Midbrain (tissue), 1 donor: Measurements from ENCODE around the gene STOM.
A peak's percentile ranks its signal among the peaks of the same experiment; 100 is the strongest.

ENCODE experiments used
- DNase-seq: peaks from one replicate; lab custom pipeline; 2025; lab: John Stamatoyannopoulos, UW

Gene STOM

DNA sequence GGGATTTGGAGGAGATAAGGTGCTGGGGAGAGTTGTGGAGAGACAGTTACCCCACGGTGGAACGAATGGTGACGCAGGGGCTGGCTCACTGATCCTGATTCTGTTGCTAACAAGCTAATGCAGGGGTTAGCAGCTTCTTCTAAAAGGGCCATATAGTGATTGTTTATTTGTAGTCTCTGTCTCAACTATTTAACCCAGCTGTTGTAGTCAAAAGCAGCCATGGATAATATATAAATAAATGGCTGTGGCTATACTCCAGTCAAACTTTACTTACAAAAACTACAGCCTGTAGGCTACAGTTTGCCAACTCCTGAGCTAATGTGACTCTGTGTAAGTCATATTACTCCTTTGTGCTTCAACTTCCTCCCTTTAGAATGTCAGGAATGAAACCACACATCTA lies 21.8 kb downstream of the STOM start:
- no peak for DNase-seq

DNA sequence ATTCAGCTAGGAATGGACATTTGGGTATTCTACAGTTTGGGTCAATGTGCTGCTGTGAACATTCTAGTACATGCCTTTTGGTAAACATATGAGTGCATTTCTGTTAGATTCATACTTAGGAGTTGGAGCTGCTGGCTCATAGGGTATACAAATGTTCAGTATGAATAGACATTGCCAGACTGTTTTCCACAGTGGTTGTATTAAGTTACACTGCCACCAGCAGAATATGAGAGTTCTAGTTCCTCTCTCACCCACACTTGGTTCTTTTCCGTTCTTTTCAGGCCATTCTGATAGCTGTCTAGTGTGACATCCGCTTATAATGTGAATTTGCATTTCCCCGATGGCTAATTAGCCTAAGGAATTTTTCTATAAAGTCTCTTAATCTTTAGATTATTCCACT lies 25.0 kb downstream of the STOM start:
- DNase-seq: no peak

DNA sequence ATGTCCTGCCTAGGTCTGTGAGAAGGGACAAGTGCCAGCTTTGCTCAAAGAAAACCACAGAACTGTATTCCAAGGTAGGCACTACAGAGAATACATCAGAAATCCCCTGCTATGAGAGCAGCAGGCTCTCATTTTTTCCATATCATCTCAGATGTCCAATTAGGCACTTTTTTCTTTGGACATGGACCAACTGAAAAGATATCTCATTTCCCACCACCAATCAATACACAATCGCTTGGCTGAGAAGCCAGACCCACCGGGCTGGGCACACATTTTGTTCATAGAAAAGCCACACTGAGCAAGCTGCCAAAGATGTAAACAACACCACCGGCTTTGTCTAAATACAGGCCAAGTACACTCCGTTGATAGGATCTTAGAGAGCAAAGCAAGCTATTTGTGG lies 25.9 kb downstream of the STOM start:
- DNase-seq: no peak

DNA sequence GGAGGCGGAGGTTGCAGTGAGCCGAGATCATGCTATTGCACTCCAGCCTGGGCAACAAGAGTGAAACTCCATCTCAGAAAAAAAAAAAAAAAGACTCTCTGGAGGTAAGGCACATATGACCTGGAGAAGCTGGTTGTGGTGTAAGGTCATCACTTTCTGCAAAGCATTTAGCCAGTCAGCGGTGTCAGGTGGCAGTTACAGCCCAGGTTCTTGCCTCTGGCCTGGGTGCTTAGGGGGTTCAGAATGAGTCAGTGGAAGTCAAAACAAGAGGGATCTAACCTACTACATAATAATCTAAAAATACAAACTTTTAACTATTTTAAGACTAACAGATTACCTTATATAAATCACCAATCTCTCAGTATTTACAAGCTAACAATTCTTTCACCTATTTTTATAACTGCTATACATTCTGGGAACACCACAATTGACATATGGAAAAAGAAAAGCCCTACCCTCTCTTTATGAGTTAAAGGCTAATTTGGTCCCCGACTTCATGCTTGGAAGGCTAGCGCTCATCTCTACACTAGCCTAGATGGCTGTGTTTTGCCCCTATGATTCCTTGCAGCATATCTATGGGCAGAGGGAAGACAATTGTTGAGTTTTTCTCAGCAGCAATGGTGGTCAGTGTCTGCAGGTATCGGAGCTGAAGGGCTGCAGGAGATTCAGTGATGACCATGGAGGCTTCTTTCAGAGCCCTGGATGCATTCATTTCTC lies 29.2 kb downstream of the STOM start:
- DNase-seq: no peak

DNA sequence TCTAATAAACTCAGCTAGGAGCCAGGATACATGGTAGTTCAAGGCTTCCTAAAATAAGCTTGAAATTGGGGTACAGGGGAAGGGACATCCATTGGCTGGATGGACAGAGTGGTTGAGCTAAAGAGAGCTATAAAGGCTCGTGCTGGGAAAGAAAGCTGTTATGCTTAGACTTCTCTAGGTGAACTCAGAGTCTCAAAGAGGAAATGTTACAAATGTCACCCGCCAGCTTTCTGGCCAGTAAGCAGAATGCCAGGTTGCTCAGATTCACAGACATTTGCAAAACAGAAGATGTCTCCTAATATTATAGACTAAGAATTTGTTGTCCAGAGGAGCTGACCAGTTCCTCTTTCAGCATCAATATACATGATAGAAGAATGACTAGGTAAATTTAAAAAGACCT lies 30.6 kb downstream of the STOM start:
- DNase-seq: no peak

DNA sequence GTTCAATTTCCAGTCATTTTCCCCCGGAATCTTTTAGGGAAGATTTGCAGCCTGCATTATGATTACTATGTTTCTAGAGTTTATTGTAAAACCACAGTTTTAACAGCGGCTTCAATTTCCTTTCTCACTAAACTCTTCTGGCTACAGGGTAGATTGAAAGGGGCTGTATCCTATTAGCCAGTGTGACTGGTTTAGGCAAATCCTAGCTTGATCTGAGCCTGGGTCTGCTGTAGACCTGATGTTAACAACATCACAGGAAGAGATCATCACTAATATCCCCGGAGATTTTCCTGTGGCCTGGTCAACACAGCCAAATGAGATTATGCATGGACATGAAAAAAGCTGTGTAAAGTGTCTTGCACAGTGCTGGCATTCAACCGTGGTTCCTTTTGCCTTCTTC lies 33.4 kb downstream of the STOM start:
- no peak for DNase-seq

DNA sequence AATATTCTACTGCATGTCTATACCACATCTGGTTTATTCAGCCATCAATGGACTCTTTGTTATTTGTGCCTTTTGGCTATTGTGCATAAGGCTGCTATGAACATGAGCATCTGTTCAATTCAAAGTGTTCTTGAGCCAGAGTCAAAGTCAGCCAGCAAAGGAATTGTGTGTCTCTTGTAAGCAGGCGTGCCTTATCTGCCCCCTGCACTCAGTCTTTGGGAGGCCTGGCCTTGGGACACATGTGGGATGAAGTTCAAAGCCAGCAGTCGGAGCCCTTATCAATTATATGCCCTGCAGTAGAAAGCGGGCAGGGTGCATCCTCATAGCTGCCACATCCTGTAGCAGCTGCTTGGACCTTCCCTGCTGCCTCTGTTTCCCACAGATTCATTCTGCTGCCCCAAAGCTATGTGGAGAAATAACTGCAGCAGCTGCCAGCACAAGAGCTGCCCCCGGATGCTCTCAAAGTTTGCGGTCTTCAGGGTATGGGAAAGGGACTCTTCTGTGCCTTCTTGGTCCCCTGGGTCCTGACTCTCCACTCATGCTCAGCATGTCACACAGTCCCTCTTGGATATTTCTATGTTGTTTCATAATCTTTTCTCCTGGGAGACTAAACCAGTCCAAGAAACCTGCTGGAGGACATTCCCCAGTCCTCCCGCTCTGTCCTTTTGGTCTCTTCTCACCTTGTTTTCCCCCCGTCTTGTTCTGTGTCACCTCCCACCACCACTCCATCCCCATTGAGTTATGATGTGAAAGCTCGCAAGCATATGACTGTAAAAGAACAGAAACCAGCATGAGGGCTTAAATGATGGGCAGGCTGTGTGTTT lies 35.9 kb downstream of the STOM start:
- no peak for DNase-seq

DNA sequence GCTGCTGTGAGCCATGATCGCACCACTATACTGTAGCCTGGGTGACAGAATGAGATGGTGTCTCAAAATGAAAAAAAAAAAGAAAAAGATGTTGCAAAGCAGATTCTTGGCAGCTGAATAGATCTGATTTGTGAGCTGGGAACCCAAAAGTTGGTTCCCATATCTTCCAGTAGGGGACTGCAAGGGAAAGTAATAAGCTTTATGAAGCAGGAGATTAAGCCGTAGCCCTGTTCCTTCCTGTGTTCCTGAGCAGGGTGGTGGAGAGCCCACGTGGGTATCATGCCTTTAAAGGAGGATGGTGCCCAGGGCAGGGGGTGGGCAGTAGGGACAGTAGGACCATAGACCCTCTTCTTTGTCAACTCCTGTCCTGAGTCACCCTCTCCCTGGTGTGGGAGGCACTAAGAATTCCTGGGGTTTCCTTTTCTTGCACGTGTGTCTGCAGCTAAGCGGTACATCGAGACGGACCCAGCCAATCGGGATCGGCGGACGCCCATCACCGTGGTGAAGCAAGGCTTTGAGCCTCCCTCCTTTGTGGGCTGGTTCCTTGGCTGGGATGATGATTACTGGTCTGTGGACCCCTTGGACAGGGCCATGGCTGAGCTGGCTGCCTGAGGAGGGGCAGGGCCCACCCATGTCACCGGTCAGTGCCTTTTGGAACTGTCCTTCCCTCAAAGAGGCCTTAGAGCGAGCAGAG lies 37.9 kb downstream of the STOM start:
- DNase-seq: no peak

DNA sequence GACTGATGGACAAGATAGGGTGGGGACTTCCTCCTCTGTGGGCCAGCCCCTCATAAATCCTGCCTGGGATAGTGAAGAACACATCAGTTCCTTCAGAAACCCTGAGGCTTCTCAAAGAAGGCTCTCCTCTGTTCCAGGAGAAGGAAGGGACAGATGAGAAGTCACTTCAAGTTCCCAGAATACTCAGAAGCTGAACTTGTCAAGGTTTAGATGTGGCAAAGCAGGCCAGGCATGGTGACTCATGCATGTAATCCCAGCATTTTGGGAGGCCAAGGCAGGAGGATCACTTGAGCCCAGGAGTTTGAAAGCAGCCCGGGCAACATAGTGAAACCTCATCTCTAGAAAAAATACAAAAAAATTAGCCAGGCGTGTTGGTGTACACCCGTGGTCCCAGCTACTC lies 38.5 kb downstream of the STOM start:
- DNase-seq: no peak

DNA sequence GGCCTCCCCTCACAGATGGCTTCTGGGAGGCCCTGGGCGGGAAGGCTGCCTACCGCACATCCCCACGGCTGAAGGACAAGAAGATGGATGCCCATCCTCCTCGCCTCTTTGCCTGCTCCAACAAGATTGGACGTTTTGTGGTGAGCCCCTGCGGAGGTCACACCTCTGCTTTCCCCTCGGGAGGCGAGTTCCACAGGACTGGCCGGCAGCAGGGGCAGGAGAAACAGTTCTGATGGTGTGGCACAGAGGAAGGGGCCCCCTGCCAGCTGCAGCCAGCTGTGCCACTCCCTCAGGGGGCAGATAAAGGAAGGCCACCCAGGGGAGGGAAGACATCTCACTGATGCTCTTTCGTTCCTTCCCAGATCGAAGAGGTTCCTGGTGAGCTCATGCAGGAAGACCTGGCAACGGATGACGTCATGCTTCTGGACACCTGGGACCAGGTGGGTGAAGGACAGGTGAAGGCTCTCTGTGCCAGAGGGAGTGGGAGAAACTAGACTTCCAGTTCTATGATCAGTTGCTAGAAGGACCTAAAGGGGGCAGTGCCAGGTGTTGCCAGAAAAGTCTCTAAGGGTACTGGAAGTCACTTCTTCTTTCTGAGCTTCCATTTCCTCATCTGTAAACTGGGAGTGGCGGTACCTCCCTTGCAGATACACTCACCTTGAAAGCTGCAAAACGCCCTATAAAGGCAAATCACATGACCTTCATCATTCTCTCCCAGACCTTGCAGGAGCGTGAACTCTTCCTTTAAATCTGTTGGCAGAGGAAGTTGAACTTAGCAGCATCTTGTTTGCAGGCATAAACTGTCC lies 41.0 kb downstream of the STOM start:
- DNase-seq: no peak

DNA sequence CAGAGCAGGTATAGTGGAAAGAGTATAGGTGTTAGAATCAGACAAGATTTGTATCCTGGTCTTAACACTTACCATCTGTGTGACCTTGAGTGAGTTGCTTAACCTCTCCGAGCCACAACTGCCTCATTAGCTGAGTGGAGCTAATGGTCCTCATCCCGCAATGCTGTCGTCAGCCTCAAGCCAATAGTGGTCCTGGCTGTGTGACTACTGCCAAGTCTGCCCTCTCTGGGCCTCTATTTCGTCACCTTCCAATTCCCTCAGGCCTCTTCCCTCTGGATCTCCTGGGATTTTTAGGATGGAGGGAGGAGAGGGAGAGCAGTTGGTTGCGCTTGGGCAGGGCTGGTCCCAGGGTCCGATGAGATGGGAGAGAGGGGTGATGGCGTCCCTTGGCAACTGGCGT lies 41.6 kb downstream of the STOM start:
- no peak for DNase-seq

DNA sequence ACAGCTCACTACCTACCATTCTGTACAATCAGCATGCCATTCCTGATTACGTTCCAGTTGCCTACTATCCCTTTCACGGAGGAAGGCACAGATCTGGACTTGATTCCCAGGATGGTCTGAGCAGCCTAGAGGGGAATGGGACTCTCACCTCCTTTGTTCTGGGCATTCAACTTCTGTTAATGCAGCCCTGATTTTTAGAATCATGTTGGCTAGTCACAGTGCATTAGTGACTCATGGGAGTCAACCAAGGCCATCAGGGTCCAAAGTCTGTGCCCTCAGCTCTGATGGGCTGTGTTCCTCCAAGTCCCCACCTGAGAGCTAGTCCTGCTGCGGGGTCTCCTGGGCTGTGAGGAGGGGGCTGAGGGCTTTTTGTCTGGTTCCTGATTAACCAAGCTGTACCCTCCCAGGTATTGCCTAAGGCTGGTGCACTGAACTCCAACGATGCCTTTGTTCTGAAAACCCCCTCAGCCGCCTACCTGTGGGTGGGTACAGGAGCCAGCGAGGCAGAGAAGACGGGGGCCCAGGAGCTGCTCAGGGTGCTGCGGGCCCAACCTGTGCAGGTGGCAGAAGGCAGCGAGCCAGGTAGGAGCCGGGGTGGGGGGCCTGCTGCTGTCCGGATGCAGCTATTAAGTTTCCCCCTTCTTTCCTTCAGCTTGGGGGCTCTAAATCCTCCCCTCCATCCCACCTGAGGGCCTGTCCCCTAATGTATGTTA lies 43.0 kb downstream of the STOM start:
- DNase-seq: no peak

DNA sequence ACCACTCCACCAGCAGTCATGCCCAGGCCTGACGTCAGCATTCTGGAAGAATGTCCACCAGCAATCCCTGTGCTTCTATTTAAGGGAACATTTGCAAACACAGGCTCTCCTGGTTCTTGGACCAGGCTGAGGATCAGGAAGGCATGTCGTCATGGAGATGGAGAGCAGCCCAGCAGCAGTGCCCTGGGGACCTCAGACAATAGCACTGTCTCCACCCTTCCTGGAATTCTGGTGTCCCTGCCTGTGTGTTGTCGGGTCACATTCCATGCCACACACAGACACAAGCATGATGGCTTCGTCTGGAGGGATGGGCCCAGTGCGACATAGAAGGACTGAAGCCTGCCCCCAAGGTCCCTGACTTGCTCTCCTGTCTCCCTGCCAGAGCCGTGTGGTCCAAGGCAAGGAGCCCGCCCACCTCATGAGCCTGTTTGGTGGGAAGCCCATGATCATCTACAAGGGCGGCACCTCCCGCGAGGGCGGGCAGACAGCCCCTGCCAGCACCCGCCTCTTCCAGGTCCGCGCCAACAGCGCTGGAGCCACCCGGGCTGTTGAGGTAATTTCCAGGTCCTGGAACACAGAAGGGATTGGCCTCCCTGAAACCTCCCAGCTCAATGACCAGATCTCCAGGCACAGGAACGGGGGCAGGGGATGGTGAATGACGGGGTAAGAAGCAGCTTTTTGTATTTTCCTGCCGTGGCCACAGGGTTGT lies 43.8 kb downstream of the STOM start:
- DNase-seq: peak; percentile 52

DNA sequence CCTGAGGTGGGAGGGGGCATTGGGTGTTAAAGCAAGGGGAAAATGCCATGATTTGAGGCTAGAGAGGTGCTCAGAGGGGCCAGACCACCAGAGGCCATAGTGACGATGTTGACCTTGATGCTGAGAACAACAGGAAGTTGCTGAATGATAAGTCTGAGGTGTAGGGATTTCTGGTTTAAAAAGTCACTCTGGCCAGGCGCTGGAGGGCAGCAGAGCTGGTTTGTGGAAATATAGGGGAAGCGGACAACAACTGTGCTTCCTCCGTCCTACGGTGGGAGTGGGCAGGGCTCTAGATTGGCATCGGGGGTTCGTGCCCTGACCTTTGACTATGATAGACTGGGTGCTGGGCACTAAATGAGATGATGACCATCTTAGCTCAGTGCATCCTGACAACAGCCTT lies 44.7 kb downstream of the STOM start:
- no peak for DNase-seq

DNA sequence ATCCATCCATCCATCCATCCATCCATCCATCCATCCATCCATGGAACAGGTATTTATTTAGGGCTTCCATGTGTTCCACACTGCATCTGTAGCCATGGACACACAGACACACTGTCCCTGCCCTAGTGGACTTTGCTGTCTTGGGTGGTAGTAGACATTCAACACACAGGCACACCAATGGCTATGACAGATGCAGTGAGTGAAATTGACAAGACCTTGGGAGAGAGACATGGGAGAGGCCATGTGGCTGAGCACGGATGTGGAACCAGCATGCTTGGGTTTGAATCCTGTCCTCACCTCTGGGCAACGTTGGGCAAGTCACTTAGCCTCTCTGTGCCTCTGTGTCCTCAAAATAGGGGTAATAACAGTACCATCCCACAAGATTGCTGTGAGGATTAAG lies 45.3 kb downstream of the STOM start:
- DNase-seq: no peak

DNA sequence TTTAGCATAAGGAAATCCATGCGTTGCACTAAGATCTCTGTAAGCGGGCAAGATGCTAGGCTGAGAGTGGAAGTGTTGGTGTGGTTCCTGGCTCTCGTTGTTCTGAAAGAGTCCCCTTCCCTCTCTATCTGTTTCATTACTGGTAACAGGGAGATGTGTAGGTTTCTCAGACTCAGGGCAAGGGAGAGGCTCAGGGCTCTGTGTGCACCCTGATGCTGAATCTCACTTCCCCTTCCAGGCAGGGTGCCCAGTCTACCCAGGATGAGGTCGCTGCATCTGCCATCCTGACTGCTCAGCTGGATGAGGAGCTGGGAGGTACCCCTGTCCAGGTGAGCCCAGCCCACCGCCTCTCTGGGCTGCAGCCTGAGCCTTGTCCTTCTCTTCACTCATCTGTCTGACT lies 45.7 kb downstream of the STOM start:
- no peak for DNase-seq

DNA sequence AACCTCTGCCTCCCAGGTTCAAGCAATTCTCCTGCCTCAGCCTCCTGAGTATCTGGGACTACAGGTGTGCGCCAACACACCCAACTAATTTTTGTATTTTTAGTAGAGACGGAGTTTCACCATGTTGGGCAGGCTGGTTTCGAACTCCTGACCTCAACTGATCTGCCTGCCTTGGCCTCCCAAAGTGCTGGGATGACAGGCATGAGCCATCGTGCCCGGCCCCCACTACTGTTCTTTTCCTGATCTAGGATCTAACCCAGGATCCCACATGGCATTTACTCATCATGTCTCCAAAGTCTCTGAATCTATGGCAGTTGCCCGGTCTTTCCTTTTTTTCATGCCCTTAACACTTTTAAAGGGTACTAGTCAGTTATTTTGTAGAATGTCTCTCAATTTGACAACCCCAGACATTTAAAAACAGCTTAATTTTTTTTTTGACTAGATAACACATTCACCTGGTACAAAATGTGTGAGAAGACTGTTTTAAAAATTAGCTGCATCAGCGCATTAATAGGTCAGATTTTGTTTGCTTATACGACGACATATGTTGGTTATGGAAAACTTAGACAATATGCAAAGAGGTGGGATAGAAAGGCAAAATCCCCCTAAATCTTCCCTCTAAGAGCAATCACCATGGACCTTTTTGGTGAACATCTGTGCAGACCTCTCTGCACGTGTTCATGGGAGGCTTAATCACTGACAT lies 46.5 kb downstream of the STOM start:
- no peak for DNase-seq

DNA sequence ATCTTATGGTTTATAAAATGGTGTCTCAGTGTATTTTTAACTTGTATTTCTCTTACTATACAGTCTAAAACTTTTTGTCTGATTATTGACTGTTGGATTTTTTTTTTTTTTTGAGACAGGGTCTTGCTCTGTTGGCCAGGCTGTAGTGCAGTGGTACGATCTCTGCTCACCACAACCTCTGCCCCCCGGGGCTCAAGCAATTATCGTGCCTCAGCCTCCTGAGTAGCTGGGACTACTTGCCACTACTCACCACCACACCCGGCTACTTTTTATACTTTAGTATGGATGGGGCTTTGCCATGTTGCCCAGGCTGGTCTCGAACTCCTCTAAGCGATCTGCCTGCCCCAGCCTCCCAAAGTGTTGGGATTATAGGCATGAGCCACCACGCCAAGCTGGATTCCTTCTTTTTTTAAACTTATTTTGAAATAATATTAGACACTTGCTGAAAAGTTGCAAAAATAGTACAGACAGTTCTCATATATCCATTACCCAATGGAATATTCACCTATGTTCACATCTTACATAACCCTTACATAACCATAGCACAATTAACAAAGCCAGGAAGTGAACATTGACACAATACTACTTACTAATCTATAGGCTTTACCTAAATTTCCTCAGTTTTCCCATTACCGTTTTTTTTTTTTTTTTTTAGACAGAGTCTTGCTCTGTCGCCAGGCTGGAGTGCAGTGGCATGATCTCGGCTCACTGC lies 47.2 kb downstream of the STOM start:
- no peak for DNase-seq

DNA sequence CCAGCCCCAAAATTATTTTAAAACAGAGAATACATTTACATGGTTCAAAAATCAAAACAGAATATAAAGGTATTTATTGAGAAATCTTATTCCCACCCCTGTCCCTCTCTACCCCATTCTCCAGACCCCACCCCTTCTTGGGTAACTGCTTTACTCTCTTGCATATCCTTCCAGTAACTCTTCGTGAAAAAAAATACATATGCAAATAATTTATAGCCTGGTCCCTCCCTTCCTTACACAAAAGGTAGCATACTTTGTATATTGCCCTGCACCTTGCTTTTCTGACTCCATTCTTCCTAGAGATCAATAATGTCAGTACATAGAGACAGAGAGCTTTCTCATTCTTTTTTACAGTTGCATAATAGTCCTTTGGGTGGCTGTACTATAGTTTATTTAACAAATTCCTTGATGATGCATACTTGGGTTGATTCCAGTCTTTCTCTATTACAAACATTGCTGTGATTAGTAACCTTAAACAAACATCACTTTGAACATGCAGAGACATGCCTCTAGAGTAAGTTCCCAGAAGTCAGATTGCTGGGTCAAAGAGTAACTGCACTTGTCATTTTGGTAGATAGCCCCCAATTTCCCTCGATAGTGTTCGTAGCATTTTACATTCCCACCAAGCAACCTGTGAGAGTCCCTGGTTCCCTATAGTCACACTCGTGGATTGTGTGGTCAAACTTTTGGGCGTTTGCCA lies 47.9 kb downstream of the STOM start:
- no peak for DNase-seq
